CD8-positive, alpha-beta memory T cell (primary cell): ENCODE results near the gene WDR20. TPM values are rescaled to one million over a fixed set of nuclear protein-coding genes. Genes with fewer than 3 reads are reported as not detected.
"Not testable (repeated sequence)": the region's sequence is repeated elsewhere in the genome, so short reads cannot be mapped to it uniquely, and the experiment has no call there.

ENCODE experiments used
- CTCF ChIA-PET: fragments of 350-600 bp; sonication (Branson Sonifier 250); formaldehyde crosslinking; loops from one replicate; lab custom pipeline; 2021; ENCODE audit warnings: antibody characterized with exemption; lab: Charles Lee
- POLR2A ChIA-PET: fragments of 350-600 bp; sonication (Branson Sonifier 250); formaldehyde crosslinking; loops from one replicate; lab custom pipeline; 2021; ENCODE audit warnings: antibody characterized with exemption; lab: Charles Lee
- DNase-seq, 5 donors: peaks; one replicate each; pipeline versions ENCODE4 v3.0.0 to v3.0.0-alpha.2; 2020 to 2022; ENCODE audit warnings: mixed read lengths in 1 of 5
- H3K27ac ChIP-seq: one replicate; pipeline ENCODE4 v1.7.0; 2013; ENCODE audit warnings: low read depth, mild to moderate bottlenecking, low read length, moderate library complexity
- H3K27me3 ChIP-seq: 2 replicates; pipeline ENCODE4 v1.7.0; 2013; ENCODE audit warnings: low read length, mild to moderate bottlenecking; ENCODE audit not compliant: insufficient read depth, poor library complexity, severe bottlenecking
- H3K36me3 ChIP-seq: 2 replicates; pipeline ENCODE4 v1.7.0; 2013; ENCODE audit warnings: mild to moderate bottlenecking, low read length, moderate library complexity; ENCODE audit not compliant: insufficient read depth
- H3K4me1 ChIP-seq: 2 replicates; pipeline ENCODE4 v1.7.0; 2013; ENCODE audit warnings: mild to moderate bottlenecking, low read length, moderate library complexity; ENCODE audit not compliant: insufficient read depth
- H3K4me3 ChIP-seq: 2 replicates; pipeline ENCODE4 v1.7.0; 2013; ENCODE audit warnings: mild to moderate bottlenecking, low read length
- H3K9me3 ChIP-seq: 2 replicates; pipeline ENCODE4 v1.7.0; 2013; ENCODE audit warnings: mild to moderate bottlenecking, low read length
- H3K27ac Mint-ChIP-seq, 8 donors: one replicate each; pipeline ENCODE4 v1.8.0; 2020 to 2021; ENCODE audit warnings: mixed read lengths in 8 of 8, mild to moderate bottlenecking in 6 of 8, inconsistent platforms in 3 of 8, moderate library complexity in 3 of 8
- H3K27me3 Mint-ChIP-seq, 2 donors: one replicate each; pipeline ENCODE4 v1.8.0; 2020 to 2021; ENCODE audit warnings: mixed read lengths in 2 of 2, mild to moderate bottlenecking in 1 of 2, moderate library complexity in 1 of 2
- H3K36me3 Mint-ChIP-seq, 3 donors: one replicate each; pipeline ENCODE4 v1.8.0; 2020 to 2021; ENCODE audit warnings: mixed read lengths in 3 of 3, inconsistent platforms in 1 of 3, mild to moderate bottlenecking in 1 of 3
- H3K4me1 Mint-ChIP-seq, 3 donors: one replicate each; pipeline ENCODE4 v1.8.0; 2020 to 2021; ENCODE audit warnings: mixed read lengths in 3 of 3, inconsistent platforms in 1 of 3, mild to moderate bottlenecking in 1 of 3
- H3K4me3 Mint-ChIP-seq, 7 donors: one replicate each; pipeline ENCODE4 v1.8.0; 2020 to 2021; ENCODE audit warnings: mixed read lengths in 7 of 7, mild to moderate bottlenecking in 6 of 7, moderate library complexity in 4 of 7, inconsistent platforms in 2 of 7
- H3K9me3 Mint-ChIP-seq, 5 donors: one replicate each; pipeline ENCODE4 v1.8.0; 2020 to 2022; ENCODE audit warnings: mixed read lengths in 5 of 5, mild to moderate bottlenecking in 3 of 5, moderate library complexity in 2 of 5, inconsistent platforms in 1 of 5
- polyA plus RNA-seq: library from polyadenylated mRNA; unstranded; fragments of 300-500 nt; fragmentation: Illumina TruSeq; gene quantifications from one replicate; pipeline ENCODE4 v1.2.3, GENCODE V29; 2021
- total RNA-seq, 2 experiments: library from RNA; stranded (reverse); gene quantifications; one replicate each; pipeline ENCODE4 v1.2.3, GENCODE V29; 2021

WDR20 gene
- total and polyA plus RNA-seq, 3 experiments from 2014 or later = 16.8 to 35.2 (median 32.8) TPM

GRCh38 chr14:102145395-102145794 lies 5.7 kb downstream of the WDR20 start:
- H3K27me3 ChIP-seq = no peaks in the 10 kb centered on the region
- no peak overlapping the region for H3K27ac Mint-ChIP-seq
- H3K4me3 Mint-ChIP-seq = peak overlapping the region in 1 of 7 donors; percentile 5
- CTCF ChIA-PET = interaction anchor here (0.9 kb wide), 1 partner anchor 169 kb away, joined by 4 read pairs; no protein-coding TSS in a partner anchor
- no peaks in the 10 kb centered on the region for H3K36me3 ChIP-seq
- no peaks in the 10 kb centered on the region for H3K27me3 Mint-ChIP-seq
- POLR2A ChIA-PET = no interaction called here
- no peak overlapping the region for H3K4me3 ChIP-seq
- peaks cover 22% of the 10 kb centered on the region for H3K4me1 ChIP-seq
- no peaks in the 10 kb centered on the region for H3K9me3 Mint-ChIP-seq
- H3K36me3 Mint-ChIP-seq = peaks cover 0 to 46% (median 6%) of the 10 kb centered on the region in 3 donors
- no peak for DNase-seq
- H3K4me1 Mint-ChIP-seq = peaks cover 39 to 68% (median 53%) of the 10 kb centered on the region in 3 donors
- no peaks in the 10 kb centered on the region for H3K9me3 ChIP-seq
- no peak overlapping the region for H3K27ac ChIP-seq

GRCh38 chr14:102146423-102146822 lies 6.7 kb downstream of the WDR20 start:
- H3K4me3 Mint-ChIP-seq = no peak overlapping the region
- H3K27ac Mint-ChIP-seq = peak overlapping the region in 2 of 8 donors; percentile 33 to 61
- no peaks in the 10 kb centered on the region for H3K27me3 Mint-ChIP-seq
- ChIA-PET POLR2A (interaction anchor here (0.7 kb wide), 1 partner anchor 41 kb away, joined by 3 read pairs; no protein-coding TSS in a partner anchor), CTCF (no interaction called here)
- Histone ChIP-seq H3K27me3 (no peaks in the 10 kb centered on the region), H3K27ac (no peak overlapping the region), H3K9me3 (no peaks in the 10 kb centered on the region), H3K4me3 (no peak overlapping the region), H3K4me1 (peaks cover 13% of the 10 kb centered on the region), H3K36me3 (no peaks in the 10 kb centered on the region)
- peaks cover 0 to 49% (median 6%) of the 10 kb centered on the region in 3 donors for H3K36me3 Mint-ChIP-seq
- no peaks in the 10 kb centered on the region for H3K9me3 Mint-ChIP-seq
- DNase-seq = no peak
- peaks cover 32 to 68% (median 49%) of the 10 kb centered on the region in 3 donors for H3K4me1 Mint-ChIP-seq

GRCh38 chr14:102150083-102150482 lies 10.4 kb downstream of the WDR20 start:
- POLR2A ChIA-PET = no interaction called here
- Mint-ChIP-seq H3K4me1 (peaks cover 38 to 86% (median 61%) of the 10 kb centered on the region in 3 donors), H3K36me3 (peaks cover 0 to 57% (median 6%) of the 10 kb centered on the region in 3 donors), H3K27ac (no peak overlapping the region), H3K9me3 (no peaks in the 10 kb centered on the region), H3K4me3 (no peak overlapping the region), H3K27me3 (no peaks in the 10 kb centered on the region)
- Histone ChIP-seq H3K4me1 (peaks cover 12% of the 10 kb centered on the region), H3K9me3 (no peaks in the 10 kb centered on the region), H3K27me3 (no peaks in the 10 kb centered on the region), H3K4me3 (no peak overlapping the region), H3K27ac (no peak overlapping the region), H3K36me3 (peaks cover 7% of the 10 kb centered on the region)
- CTCF ChIA-PET = no interaction called here
- DNase-seq = no peak

- ChIA-PET CTCF (no interaction called here), POLR2A (no interaction called here)
- Histone ChIP-seq H3K4me1 (peaks cover 12% of the 10 kb centered on the region), H3K27me3 (no peaks in the 10 kb centered on the region), H3K4me3 (no peak overlapping the region), H3K36me3 (peaks cover 7% of the 10 kb centered on the region), H3K27ac (no peak overlapping the region), H3K9me3 (no peaks in the 10 kb centered on the region)
- H3K4me3 Mint-ChIP-seq = no peak overlapping the region
- H3K36me3 Mint-ChIP-seq = peaks cover 0 to 53% (median 5%) of the 10 kb centered on the region in 3 donors
- peaks cover 34 to 83% (median 58%) of the 10 kb centered on the region in 3 donors for H3K4me1 Mint-ChIP-seq
- H3K9me3 Mint-ChIP-seq = no peaks in the 10 kb centered on the region
- H3K27ac Mint-ChIP-seq = peak overlapping the region in 1 of 8 donors; percentile 47
- no peaks in the 10 kb centered on the region for H3K27me3 Mint-ChIP-seq
- DNase-seq = no peak
These were observed 11.0 kb downstream of the WDR20 start for GRCh38 chr14:102150744-102151143.

GRCh38 chr14:102151411-102151810 lies 11.7 kb downstream of the WDR20 start:
- H3K4me3 ChIP-seq, H3K27me3 ChIP-seq, H3K9me3 ChIP-seq, H3K27ac ChIP-seq, POLR2A ChIA-PET, H3K4me3 Mint-ChIP-seq, H3K9me3 Mint-ChIP-seq, DNase-seq, CTCF ChIA-PET, H3K27me3 Mint-ChIP-seq, H3K36me3 ChIP-seq: not testable (repeated sequence)
- peaks cover 12% of the 10 kb centered on the region for H3K4me1 ChIP-seq
- H3K4me1 Mint-ChIP-seq = peaks cover 29 to 79% (median 51%) of the 10 kb centered on the region in 3 donors
- peaks cover 0 to 51% (median 3%) of the 10 kb centered on the region in 3 donors for H3K36me3 Mint-ChIP-seq
- peak overlapping the region in 1 of 8 donors; percentile 63 for H3K27ac Mint-ChIP-seq

DNA sequence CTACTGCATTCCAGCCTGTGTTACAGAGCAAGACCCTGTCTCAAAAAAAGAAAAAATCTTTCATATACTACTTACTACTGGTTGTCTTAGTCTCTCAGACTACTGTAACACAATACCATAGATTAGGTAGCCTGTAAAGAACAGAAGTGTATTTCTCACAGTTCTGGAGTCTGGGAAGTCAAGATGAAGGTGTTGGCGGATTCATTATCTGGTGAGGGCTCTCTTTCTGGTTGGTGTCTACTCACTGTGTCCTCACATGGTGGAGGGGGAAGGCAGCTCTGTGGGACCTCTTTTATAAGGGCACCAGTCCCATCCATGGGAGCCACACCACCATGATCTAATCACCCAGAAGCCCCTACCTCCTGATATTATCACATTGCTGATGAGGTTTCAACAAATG lies 14.4 kb downstream of the WDR20 start:
- H3K4me3 Mint-ChIP-seq = peak overlapping the region in 1 of 7 donors; percentile 13
- Histone ChIP-seq H3K36me3 (peaks cover 7% of the 10 kb centered on the region), H3K9me3 (no peaks in the 10 kb centered on the region), H3K27me3 (no peaks in the 10 kb centered on the region), H3K27ac (no peak overlapping the region), H3K4me3 (no peak overlapping the region), H3K4me1 (peaks cover 8% of the 10 kb centered on the region)
- H3K36me3 Mint-ChIP-seq = peaks cover 0 to 54% (median 0%) of the 10 kb centered on the region in 3 donors
- peaks cover 34 to 82% (median 49%) of the 10 kb centered on the region in 3 donors for H3K4me1 Mint-ChIP-seq
- ChIA-PET POLR2A (no interaction called here), CTCF (no interaction called here)
- no peaks in the 10 kb centered on the region for H3K9me3 Mint-ChIP-seq
- DNase-seq = no peak
- H3K27me3 Mint-ChIP-seq = no peaks in the 10 kb centered on the region
- H3K27ac Mint-ChIP-seq = peak overlapping the region in 2 of 8 donors; percentile 16 to 23

- CTCF ChIA-PET = no interaction called here
- peak overlapping the region in 3 of 8 donors; percentile 12 to 84 (median 80) for H3K27ac Mint-ChIP-seq
- peaks cover 36 to 87% (median 55%) of the 10 kb centered on the region in 3 donors for H3K4me1 Mint-ChIP-seq
- Histone ChIP-seq H3K27ac (no peak overlapping the region), H3K36me3 (peaks cover 7% of the 10 kb centered on the region), H3K4me1 (peaks cover 8% of the 10 kb centered on the region), H3K4me3 (no peak overlapping the region), H3K27me3 (no peaks in the 10 kb centered on the region), H3K9me3 (no peaks in the 10 kb centered on the region)
- H3K27me3 Mint-ChIP-seq = no peaks in the 10 kb centered on the region
- no peaks in the 10 kb centered on the region for H3K9me3 Mint-ChIP-seq
- no peak for DNase-seq
- H3K4me3 Mint-ChIP-seq = no peak overlapping the region
- H3K36me3 Mint-ChIP-seq = peaks cover 0 to 59% (median 0%) of the 10 kb centered on the region in 3 donors
- POLR2A ChIA-PET = no interaction called here
These were observed 15.3 kb downstream of the WDR20 start for GRCh38 chr14:102154821-102155549.

DNA sequence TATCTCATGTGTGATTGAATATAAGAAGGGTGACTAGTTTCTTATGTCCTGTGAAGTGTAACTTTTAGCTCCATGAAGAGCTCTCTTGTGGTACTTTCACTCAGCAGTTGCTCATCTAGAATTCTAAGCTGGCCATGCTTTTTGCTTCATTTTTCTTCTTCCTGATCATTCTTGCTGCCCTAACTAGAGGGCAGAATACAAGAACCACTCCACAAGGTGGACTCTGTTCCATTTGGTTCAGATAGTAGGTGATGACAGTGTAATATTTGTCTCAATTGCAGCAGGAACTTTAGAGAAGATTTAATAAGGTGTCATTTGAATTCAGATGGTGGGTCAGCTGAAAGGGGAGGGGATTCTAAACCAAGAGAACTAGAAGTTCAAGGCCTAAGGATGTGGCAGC lies 17.6 kb downstream of the WDR20 start:
- ChIA-PET CTCF (no interaction called here), POLR2A (no interaction called here)
- Mint-ChIP-seq H3K4me1 (peaks cover 39 to 79% (median 64%) of the 10 kb centered on the region in 3 donors), H3K36me3 (peaks cover 0 to 47% (median 0%) of the 10 kb centered on the region in 3 donors), H3K27ac (peak overlapping the region in 2 of 8 donors; percentile 13 to 64), H3K27me3 (no peaks in the 10 kb centered on the region), H3K4me3 (no peak overlapping the region), H3K9me3 (no peaks in the 10 kb centered on the region)
- peaks cover 16% of the 10 kb centered on the region for H3K4me1 ChIP-seq
- no peak overlapping the region for H3K27ac ChIP-seq
- H3K36me3 ChIP-seq = no peaks in the 10 kb centered on the region
- no peaks in the 10 kb centered on the region for H3K9me3 ChIP-seq
- no peak for DNase-seq
- no peak overlapping the region for H3K4me3 ChIP-seq
- H3K27me3 ChIP-seq = no peaks in the 10 kb centered on the region
